ENCODE measurements around the gene ZC3H11A. TPM values are rescaled to one million over a fixed set of nuclear protein-coding genes. Genes with fewer than 3 reads are reported as not detected.
"Not testable (repeated sequence)": the region's sequence is repeated elsewhere in the genome, so short reads cannot be mapped to it uniquely, and the experiment has no call there.

The ZC3H11A gene
- total RNA-seq, 1 donor from 2014 or later = 111 TPM

DNA sequence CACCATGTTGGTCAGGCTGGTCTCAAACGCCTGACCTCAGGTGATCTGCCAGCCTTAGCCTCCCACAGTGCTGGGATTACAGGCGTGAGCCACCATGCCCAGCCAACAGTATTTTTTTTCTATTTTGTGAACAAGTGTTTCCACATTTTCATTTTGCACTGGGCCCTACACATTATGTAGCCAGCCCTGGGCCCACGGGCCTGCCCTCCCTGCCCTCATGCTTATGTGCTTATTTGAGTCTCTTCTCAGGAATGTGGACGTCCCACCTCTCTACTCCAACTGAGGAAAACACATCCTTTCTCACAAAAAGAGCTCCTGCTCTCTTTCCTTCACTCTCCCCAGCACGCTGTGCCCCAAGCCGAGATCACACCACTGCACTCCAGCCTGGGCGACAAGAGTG, 13.5 kb upstream of the ZC3H11A start:
- DNase-seq = no peak

DNA sequence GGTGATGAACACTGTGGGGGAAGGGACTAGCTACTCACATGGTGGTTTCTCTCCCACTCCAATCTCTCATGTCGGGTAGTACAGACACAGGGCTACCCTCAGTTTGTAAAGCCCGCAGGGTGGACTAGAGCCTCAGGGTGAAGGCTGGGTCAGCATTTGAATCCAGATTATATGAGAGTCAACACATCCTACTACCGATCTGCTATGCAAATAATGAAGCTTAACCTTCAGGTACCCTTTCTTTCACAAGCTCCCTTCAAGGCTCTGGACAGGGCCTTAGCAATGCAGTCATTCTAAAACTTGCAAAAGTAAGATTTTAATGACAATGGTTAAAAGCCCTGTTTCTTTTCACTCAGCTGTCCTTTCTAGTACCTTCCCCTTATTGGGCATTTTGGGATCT, 5.5 kb upstream of the ZC3H11A start:
- DNase-seq = no peak

DNA sequence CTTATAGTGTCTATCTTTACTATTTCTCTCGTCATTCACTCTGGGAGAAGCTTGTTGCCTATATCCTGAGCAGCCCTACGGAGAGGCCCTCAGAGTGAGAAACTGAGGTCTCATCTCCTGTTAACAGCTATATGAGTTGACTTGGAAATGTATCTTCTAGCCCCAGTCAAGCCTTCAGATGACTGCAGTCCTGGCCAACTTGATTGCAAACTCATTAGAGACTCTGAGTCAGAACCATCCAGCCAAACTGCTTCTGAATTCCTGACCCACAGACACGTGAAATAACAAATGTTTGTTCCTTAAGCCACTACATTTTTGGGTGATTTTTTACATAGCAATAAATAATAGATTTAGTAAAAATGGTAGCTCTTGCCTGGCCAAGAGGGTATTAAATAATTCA, 3.9 kb upstream of the ZC3H11A start:
- DNase-seq = no peak

- DNase-seq = no peak
These were observed 2.9 kb upstream of the ZC3H11A start for GRCh38 chr1:203792486-203792885.

DNA sequence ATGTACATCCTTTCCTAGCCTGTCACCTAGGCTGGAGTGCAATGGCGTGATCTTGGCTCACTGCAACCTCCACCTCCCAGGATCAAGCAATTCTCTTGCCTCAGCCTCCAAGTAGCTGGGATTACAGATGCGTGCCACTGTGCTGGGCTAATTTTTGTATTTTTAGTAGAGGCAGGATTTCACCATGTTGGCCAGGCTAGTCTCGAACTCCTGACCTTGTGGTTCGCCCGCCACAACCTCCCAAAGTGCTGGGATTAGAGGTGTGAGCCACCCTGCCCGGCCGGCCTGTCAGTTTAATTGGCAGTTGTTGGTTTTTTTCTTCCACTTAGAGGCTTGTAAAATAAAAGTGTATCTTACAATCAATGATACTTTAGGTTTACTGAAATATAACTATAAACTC, 1.9 kb upstream of the ZC3H11A start:
- DNase-seq = not testable (repeated sequence)

DNA sequence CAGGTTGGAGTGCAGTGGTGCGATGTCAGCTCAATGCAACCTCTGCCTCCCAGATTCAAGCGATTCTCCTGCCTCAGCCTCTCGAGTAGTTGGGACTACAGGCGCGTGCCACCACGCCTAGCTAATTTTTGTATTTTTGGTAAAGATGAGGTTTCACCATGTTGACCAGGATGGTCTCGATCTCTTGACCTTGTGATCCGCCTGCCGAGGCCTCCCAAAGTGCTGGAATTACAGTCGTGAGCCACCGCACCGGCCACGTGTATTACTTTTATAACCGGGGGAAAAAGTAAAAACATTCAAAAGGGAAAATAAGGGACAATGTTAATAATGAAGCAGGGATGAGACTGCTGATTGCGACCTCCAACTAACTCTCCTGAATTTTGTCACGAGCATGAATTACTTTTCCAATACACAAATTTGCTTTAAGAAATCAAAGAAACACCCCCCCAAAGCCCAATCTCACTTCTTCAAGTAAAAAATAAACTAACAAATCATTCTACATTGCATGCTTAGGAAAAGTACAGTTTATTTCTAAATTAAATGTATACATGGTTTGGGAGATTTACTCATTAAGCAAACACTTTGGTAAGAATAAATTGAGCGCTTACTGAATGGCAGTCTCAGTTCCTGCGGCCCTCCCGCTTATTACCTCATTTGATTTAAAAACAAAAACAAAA, 521 bp upstream of the ZC3H11A start:
- DNase-seq = peak; percentile 50

- DNase-seq = peak; percentile 43
These were observed 798 bp downstream of the ZC3H11A start for GRCh38 chr1:203796236-203796605.

- no peak for DNase-seq
These were observed 1.8 kb downstream of the ZC3H11A start for GRCh38 chr1:203797216-203797615.

DNA sequence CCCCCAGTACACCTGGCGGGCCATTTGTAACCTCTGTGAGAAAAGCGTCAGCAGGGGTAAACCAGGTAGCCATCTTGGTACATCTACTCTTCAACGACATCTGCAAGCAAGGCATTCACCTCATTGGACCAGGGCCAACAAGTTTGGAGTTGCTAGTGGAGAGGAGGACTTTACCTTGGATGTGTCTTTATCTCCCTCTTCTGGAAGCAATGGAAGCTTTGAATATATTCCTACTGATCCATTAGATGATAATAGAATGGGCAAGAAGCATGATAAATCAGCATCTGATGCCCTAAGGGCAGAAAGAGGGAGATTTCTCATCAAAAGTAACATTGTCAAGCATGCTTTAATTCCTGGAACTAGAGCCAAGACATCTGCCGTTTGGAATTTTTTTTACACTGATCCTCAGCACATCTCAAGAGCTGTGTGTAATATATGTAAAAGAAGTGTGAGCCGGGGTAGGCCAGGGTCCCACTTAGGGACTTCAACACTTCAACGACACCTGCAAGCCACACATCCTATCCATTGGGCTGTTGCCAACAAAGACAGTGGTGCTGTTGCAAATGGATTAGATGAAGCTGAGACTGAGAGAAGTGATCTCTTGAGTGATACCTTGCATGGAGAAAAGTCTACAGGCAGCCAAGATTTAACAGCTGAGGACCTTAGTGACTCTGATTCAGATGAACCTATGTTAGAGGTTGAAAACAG, 2.7 kb downstream of the ZC3H11A start:
- DNase-seq = no peak

- no peak for DNase-seq
These were observed 3.7 kb downstream of the ZC3H11A start for GRCh38 chr1:203799157-203799556.

DNA sequence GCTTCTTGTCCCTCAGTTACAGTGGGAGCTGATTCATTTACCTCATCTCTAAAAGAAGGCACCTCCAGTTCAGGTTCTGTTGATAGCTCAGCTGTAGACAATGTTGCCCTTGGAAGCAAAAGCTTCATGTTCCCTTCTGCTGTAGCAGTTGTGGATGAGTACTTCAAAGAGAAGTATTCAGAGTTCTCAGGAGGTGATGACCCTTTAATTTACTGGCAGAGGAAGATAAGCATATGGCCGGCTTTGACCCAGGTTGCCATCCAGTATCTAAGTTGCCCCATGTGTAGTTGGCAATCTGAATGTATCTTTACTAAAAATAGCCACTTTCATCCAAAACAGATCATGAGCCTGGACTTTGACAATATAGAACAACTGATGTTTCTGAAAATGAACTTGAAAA, 4.5 kb downstream of the ZC3H11A start:
- DNase-seq = no peak

DNA sequence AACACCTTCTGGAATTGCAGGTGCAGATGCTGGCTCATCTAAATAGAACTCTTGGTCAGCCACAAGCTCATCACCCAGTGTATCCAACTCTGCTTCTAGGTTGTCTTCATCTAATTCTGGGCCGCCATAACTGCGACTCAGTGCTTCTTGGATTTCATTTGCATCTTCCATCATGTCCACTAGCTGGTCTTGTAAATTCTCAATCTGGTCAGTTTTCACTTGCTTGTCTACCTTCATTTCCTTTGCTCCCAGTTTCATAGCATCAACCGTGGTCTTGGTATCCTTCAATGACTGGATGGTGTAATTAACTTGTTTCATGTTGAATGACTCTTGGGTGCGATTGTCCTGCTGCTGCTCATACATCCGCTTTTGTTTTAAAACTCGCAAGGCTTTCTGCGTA, 10.3 kb downstream of the ZC3H11A start:
- no peak for DNase-seq

DNA sequence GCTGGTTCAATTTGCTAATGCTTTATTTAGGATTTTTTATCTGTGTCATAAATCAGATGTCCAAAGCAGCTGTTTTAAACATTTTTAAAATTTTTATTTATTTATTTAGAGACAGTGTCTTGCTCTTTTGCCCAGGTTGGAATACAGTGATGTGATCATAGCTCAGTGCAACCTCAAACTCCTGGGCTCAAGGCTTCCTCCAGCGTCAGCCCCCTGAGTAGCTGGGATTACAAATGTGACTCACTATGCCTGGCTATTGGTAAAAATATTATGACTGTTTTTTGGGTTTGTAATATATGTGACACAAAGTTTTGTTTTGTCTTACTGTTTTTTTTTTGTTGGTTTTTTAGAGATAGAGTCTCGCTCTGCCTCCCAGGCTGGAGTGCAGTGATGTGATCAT, 11.8 kb downstream of the ZC3H11A start:
- no peak for DNase-seq

DNA sequence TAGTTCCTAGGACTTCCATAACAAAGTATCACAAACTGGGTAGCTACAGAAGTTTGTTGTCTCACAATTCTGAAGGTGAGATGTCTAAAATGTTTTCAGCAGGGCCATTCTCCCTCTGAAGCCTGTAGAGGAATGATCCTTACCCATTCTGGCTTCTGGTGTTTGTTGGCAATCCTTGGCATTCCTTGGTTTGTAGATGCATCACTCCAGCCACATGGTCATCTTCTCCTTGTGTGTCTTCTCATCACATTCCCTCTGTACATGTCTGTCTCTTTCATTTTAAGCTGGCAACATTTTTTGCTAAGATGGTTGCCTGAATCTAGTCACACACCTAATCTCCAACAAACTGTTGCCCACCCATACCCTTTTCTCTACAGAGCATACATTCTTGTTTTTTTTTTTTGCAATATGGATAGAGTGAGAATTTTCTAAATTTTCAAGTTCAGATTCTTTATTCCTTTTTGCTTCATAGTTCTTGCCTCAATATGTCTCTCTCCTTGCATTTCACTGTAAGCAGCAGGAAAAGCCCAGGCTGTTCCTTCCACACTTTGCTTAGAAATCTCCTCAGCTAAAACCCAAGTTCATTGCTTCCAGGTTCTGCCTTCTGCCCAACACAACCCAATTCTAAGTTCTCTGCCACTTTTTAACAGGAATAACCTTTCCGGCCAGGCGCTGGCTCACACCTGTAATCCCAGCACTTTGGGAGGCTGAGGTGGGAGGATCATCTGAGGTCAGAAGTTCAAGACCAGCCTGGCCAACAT, 18.3 kb downstream of the ZC3H11A start:
- DNase-seq = no peak

GRCh38 chr1:203818399-203818798, 23.0 kb downstream of the ZC3H11A start:
- DNase-seq = no peak

- peak; percentile 42 for DNase-seq
These were observed 27.9 kb downstream of the ZC3H11A start for GRCh38 chr1:203823306-203823705.

DNA sequence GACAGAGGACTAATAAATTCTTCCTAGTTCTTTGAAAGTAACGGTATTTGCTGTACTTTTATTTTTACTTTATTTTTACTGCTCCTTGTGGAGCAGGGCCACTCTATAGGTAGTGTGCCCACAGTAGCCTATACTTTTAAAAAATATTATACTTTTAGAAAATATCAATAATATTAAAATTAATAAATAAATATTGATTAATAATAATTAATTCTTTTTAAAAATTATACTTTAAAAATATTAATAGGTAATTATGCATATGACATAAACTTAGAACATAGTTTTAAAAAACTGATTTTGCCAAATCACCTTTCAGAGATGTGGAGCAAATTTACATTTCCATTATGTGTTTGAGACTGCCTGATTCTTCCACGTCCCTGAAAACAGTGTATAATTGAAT, 30.8 kb downstream of the ZC3H11A start:
- no peak for DNase-seq

GRCh38 chr1:203828002-203828401, 32.6 kb downstream of the ZC3H11A start:
- no peak for DNase-seq

DNA sequence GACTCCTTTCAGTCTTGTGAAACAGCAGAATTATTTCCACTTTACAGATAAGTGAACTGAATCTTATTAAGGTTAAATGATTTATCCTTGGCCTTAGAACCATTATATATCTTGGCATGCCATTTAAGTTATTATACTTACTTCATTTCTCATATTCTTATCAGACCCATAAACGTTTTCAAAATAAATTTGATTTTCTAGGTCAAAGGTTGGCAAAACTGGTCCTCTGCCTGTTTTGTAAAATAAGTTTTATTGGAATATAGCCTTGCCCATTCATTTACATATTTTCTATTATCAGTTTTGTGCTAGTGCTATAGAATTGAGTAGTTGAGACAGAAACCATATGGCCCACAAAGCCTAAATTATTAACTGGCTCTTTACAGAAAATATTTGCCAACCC, 33.1 kb downstream of the ZC3H11A start:
- DNase-seq = no peak

- DNase-seq = not testable (repeated sequence)
These were observed 33.8 kb downstream of the ZC3H11A start for GRCh38 chr1:203829247-203829646.

- DNase-seq = no peak
These were observed 40.1 kb downstream of the ZC3H11A start for GRCh38 chr1:203835476-203835875.

GRCh38 chr1:203839081-203839480, 43.7 kb downstream of the ZC3H11A start:
- peak; percentile 20 for DNase-seq

DNA sequence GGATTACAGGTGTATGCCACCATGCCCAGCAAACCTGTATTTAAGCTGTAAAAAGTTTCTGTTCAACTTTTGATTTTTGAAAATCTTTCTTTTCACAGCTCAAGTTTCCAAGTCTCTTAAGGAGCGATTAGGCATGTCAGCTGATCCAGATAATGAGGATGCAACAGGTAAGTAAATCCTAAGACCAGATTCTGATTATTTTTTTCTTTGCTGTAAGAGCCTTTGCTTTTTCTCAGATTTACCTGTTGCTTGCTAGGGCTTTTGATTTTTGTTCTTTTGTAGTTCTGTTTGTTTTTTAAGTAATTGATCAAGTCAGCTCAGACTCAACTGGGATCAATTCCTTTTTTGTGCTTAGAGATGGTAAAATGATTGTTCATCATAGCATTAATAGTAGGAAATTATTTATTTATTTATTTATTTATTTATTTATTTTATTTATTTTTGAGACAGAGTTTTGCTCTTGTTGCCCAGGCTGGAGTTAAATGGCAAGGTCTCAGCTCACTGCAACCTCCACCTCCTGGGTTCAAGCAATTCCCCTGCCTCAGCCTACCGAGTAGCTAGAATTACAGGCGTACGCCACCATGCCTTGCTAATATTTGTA, 44.9 kb downstream of the ZC3H11A start:
- no peak for DNase-seq
